IMR-90 (cell line): ENCODE data around the gene ERBB4. TPM values are rescaled to one million over a fixed set of nuclear protein-coding genes. Genes with fewer than 3 reads are reported as not detected.

Experiments used
- ATAC-seq: fragments of 200-7000 bp; cut with Tn5 transposase; 2 replicates; pipeline ENCODE4 v1.9.1; 2020; ENCODE audit warnings: low read depth, mild to moderate bottlenecking, moderate library complexity
- BruUV-seq: library from RNA; stranded (reverse); fragments of 400-500 nt; replicated peaks from 2 replicates; lab custom pipeline; 2021; lab: Mats Ljungman, UMichigan
- CTCF ChIA-PET: fragments of 300-600 bp; formaldehyde crosslinking; extraction: SDS; loops from one replicate; lab custom pipeline; 2021; ENCODE audit warnings: antibody characterized with exemption; lab: Yijun Ruan, JAX
- POLR2A ChIA-PET: fragments of 300-600 bp; sonication (Branson Sonifier 250); formaldehyde crosslinking; loops from one replicate; lab custom pipeline; 2022; ENCODE audit warnings: antibody characterized with exemption; ENCODE audit not compliant: unreplicated experiment; lab: Charles Lee
- DNase-seq: peaks from one replicate; pipeline ENCODE4 v3.0.0; 2013
- H2AFZ ChIP-seq: replicated peaks from 2 replicates; pipeline ENCODE3; 2013; ENCODE audit warnings: low read length, mild to moderate bottlenecking; ENCODE audit not compliant: poor library complexity
- H2AK5ac ChIP-seq: 2 replicates; pipeline ENCODE4 v1.6.1; 2013; ENCODE audit warnings: low read depth, low read length, inconsistent platforms
- H2AK9ac ChIP-seq: replicated peaks from 2 replicates; pipeline ENCODE3; 2013; ENCODE audit warnings: mild to moderate bottlenecking, low read depth, low read length, moderate library complexity; ENCODE audit not compliant: poor library complexity
- H2BK120ac ChIP-seq: 2 replicates; pipeline ENCODE4 v1.6.1; 2013; ENCODE audit warnings: low read depth, low read length, inconsistent platforms
- H2BK15ac ChIP-seq: 3 replicates; pipeline ENCODE4 v1.6.1; 2013; ENCODE audit warnings: low read depth, low read length, inconsistent platforms
- H2BK20ac ChIP-seq: 2 replicates; pipeline ENCODE4 v1.6.1; 2013; ENCODE audit warnings: low read depth, mild to moderate bottlenecking, inconsistent platforms, low read length, moderate library complexity
- H2BK5ac ChIP-seq: 2 replicates; pipeline ENCODE4 v1.6.1; 2013; ENCODE audit warnings: mild to moderate bottlenecking, low read depth, low read length, inconsistent platforms; ENCODE audit not compliant: poor library complexity, severe bottlenecking
- H3K14ac ChIP-seq: replicated peaks from 2 replicates; pipeline ENCODE4 v1.6.1; 2013; ENCODE audit warnings: low read depth, low read length, inconsistent platforms
- H3K18ac ChIP-seq: 2 replicates; pipeline ENCODE4 v1.6.1; 2013; ENCODE audit warnings: low read depth, low read length, control low read depth
- H3K23ac ChIP-seq: 2 replicates; pipeline ENCODE4 v1.6.1; 2013; ENCODE audit warnings: low read depth, low read length, inconsistent platforms
- H3K27ac ChIP-seq: 2 replicates; pipeline ENCODE4 v1.5.1; 2013; ENCODE audit warnings: mild to moderate bottlenecking, control low read depth, low read length; ENCODE audit not compliant: insufficient read depth
- H3K27me3 ChIP-seq: 2 replicates; pipeline ENCODE4 v1.6.1; 2013; ENCODE audit warnings: low read length; ENCODE audit not compliant: control insufficient read depth, insufficient read depth
- H3K36me3 ChIP-seq: 2 replicates; pipeline ENCODE4 v1.6.1; 2013; ENCODE audit warnings: low read length, mixed read lengths; ENCODE audit not compliant: control insufficient read depth, insufficient read depth
- H3K4ac ChIP-seq: 2 replicates; pipeline ENCODE4 v1.6.1; 2013; ENCODE audit warnings: low read depth, low read length, inconsistent platforms
- H3K4me1 ChIP-seq: 2 replicates; pipeline ENCODE4 v1.6.1; 2013; ENCODE audit warnings: low read length, mixed read lengths; ENCODE audit not compliant: control insufficient read depth, insufficient read depth
- H3K4me2 ChIP-seq: 2 replicates; pipeline ENCODE4 v1.6.1; 2013; ENCODE audit warnings: low read depth, mild to moderate bottlenecking, control low read depth, low read length, moderate library complexity
- H3K4me3 ChIP-seq: 2 replicates; pipeline ENCODE4 v1.5.1; 2013; ENCODE audit warnings: low read depth, mild to moderate bottlenecking, control low read depth, low read length, moderate library complexity; ENCODE audit not compliant: insufficient read depth
- H3K56ac ChIP-seq: 2 replicates; pipeline ENCODE4 v1.6.1; 2013; ENCODE audit warnings: low read length, inconsistent platforms; ENCODE audit not compliant: insufficient read depth; ENCODE audit errors: extremely low read depth
- H3K79me1 ChIP-seq, 2 experiments: 2 replicates each; pipeline ENCODE4 v1.6.1; 2013; ENCODE audit warnings: low read length in 2 of 2, inconsistent platforms in 1 of 2, low read depth in 1 of 2
- H3K9ac ChIP-seq: 2 replicates; pipeline ENCODE4 v1.6.1; 2013; ENCODE audit warnings: low read depth, low read length, control low read depth
- H3K9me1 ChIP-seq: 2 replicates; pipeline ENCODE4 v1.6.1; 2013; ENCODE audit warnings: low read length, inconsistent platforms; ENCODE audit not compliant: insufficient read depth
- H3K9me3 ChIP-seq: 2 replicates; pipeline ENCODE4 v1.6.1; 2013; ENCODE audit warnings: low read length; ENCODE audit not compliant: control insufficient read depth, insufficient read depth
- H4K20me1 ChIP-seq: 2 replicates; pipeline ENCODE4 v1.6.1; 2013; ENCODE audit warnings: low read length, inconsistent platforms; ENCODE audit not compliant: insufficient read depth
- H4K5ac ChIP-seq: 2 replicates; pipeline ENCODE4 v1.6.1; 2013; ENCODE audit warnings: mild to moderate bottlenecking, low read depth, low read length, control low read depth
- H4K8ac ChIP-seq, 2 experiments: 2 replicates each; pipeline ENCODE4 v1.6.1; 2013; ENCODE audit warnings: low read depth in 2 of 2, low read length in 2 of 2, control low read depth in 1 of 2, inconsistent platforms in 1 of 2
- H4K91ac ChIP-seq: 2 replicates; pipeline ENCODE4 v1.6.1; 2013; ENCODE audit warnings: low read depth, low read length, inconsistent platforms; ENCODE audit not compliant: insufficient read depth
- BHLHE40 ChIP-seq: fragments of 150-350 bp; IDR thresholded peaks from 2 replicates; pipeline ENCODE4 v1.6.1; 2016; ENCODE audit warnings: mild to moderate bottlenecking, low read depth, low read length
- ELK1 ChIP-seq: fragments of 150-350 bp; IDR thresholded peaks from 2 replicates; pipeline ENCODE4 v1.6.1; 2016; ENCODE audit warnings: low read depth, mild to moderate bottlenecking, low read length, moderate library complexity, borderline replicate concordance
- MAFK ChIP-seq: IDR thresholded peaks from 2 replicates; pipeline ENCODE4 v1.6.1; 2012; ENCODE audit warnings: low read depth, low read length, improper control_type of control experiment
- NFE2L2 ChIP-seq: fragments of 150-350 bp; IDR thresholded peaks from 2 replicates; pipeline ENCODE4 v1.6.1; 2016; ENCODE audit warnings: low read depth, mild to moderate bottlenecking, low read length
- RFX5 ChIP-seq: IDR thresholded peaks from 2 replicates; pipeline ENCODE4 v1.8.0; 2012; ENCODE audit warnings: low read depth, mild to moderate bottlenecking, low read length, moderate library complexity
- USF2 ChIP-seq: fragments of 150-350 bp; IDR thresholded peaks from 2 replicates; pipeline ENCODE4 v1.6.1; 2017; ENCODE audit warnings: mild to moderate bottlenecking, antibody characterized with exemption, low read length, low read depth
- dilution Hi-C: fragments of 300-500 bp; cut with HindIII; formaldehyde crosslinking; loops from one replicate; pipeline ENCODE4 v1.14.3; 2018; ENCODE audit warnings: low sequenced_read_pairs; ENCODE audit not compliant: unreplicated experiment
- in situ Hi-C: fragments of 300-500 bp; cut with MboI; formaldehyde crosslinking; loops from 3 replicates; pipeline ENCODE4 v1.14.3; 2019; ENCODE audit warnings: low sequenced_read_pairs, inconsistent platforms, mixed read lengths
- intact Hi-C: fragments of 100-400 bp; cut with micrococcal nuclease; formaldehyde crosslinking; loops from 2 replicates; pipeline ENCODE4 v1.10.0; 2022
- polyA plus RNA-seq, 3 experiments: library from polyadenylated mRNA; depleted of rRNA; stranded (reverse); fragments of >200 nt; gene quantifications; 2 replicates each; pipeline ENCODE4 v1.2.3, GENCODE V29; 2012; ENCODE audit warnings: low replicate concordance in 1 of 3
- total RNA-seq: library from RNA; depleted of rRNA; stranded (reverse); fragments of >200 nt; gene quantifications from 2 replicates; pipeline ENCODE4 v1.2.3, GENCODE V29; 2012

The ERBB4 gene
- total and polyA plus RNA-seq, 2 of the 4 experiments (the other 2 are of a cell fraction), result not detected

GRCh38 chr2:212314680-212315079 lies 223.9 kb downstream of the ERBB4 start:
- Histone ChIP-seq H3K36me3 (no peaks in the 10 kb centered on the region), H2BK120ac (no peak overlapping the region), H3K4me3 (no peak overlapping the region), H2BK5ac (no peak overlapping the region), H3K4me1 (no peaks in the 10 kb centered on the region), H2AK9ac (no peak overlapping the region), H4K8ac (no peak overlapping the region), H3K9me1 (no peaks in the 10 kb centered on the region), H3K9ac (no peak overlapping the region), H4K91ac (no peak overlapping the region), H3K9me3 (no peaks in the 10 kb centered on the region), H2AFZ (no peak overlapping the region), H2AK5ac (no peak overlapping the region), H4K20me1 (no peaks in the 10 kb centered on the region), H3K4me2 (no peak overlapping the region), H3K56ac (no peak overlapping the region), H3K23ac (no peak overlapping the region), H4K5ac (no peak overlapping the region), H3K4ac (no peak overlapping the region), H3K27me3 (no peaks in the 10 kb centered on the region), H3K18ac (no peak overlapping the region), H2BK20ac (no peak overlapping the region), H3K14ac (no peak overlapping the region), H3K27ac (no peak overlapping the region), H3K79me1 (no peaks in the 10 kb centered on the region), H2BK15ac (no peak overlapping the region)
- dilution Hi-C loops (no loop called here), in situ Hi-C loops (no loop called here), intact Hi-C loops (no loop called here)
- no peak for ATAC-seq
- ChIA-PET POLR2A (no interaction called here), CTCF (no interaction called here)
- no peak for DNase-seq
- TF ChIP-seq USF2 (no peak), ELK1 (no peak), BHLHE40 (no peak), RFX5 (no peak), NFE2L2 (no peak), MAFK (no peak)
- no TSS peak for BruUV-seq
